HL-60/S4 treated with phorbol 12-myristate 13-acetate at 8.2 ng/mL for 4 days and 3 days (cell line): ENCODE measurements around the gene ACY1.

ENCODE experiments used
- in situ Hi-C: fragments of 300-500 bp; cut with MboI; formaldehyde crosslinking; loops from 2 replicates; pipeline ENCODE4 v1.15.0; 2022; ENCODE audit warnings: low sequenced_read_pairs

The ACY1 gene

GRCh38 chr3:51982838-51983577, at the start of gene ACY1:
ACY1 (plus strand) TSS chr3:51983535; CDS start chr3:51984065, 530 bp downstream.
- in situ Hi-C loops = no loop called here

DNA sequence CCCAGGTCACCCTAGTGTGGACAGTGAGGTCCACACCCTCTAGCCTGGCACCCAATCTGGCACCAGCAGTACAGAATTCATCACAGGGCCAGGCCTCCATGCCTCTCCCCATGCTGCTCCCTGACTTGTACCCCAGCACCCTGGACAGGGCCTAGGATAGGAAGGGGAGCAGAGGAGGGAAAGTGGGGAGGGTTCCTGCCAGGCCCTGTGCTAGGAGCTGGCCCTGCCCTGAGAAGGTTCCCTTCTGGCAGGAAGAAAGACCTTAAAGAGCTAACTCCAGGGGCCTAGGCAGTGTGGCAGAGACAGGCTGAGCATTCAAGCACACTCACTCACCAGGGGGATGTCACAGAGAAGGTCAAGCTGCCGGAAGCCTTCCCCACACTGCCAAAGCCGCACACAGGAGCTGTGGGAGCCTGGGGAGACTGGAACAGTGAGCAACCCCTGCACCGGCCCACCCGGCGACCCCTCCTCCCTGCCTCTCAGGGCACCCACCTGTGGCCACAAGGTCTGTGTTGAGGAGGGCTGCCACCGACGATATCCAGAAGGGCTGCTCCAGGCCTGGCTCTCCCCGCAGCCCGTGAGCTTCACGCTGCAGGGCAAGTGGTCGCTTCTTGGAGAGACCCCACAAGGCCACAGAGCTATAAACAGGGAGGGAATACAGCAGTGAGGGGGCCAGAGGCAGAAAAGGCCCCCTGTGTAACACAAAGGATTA, 49.0 kb upstream of the ACY1 start:
- in situ Hi-C loops = no loop called here

DNA sequence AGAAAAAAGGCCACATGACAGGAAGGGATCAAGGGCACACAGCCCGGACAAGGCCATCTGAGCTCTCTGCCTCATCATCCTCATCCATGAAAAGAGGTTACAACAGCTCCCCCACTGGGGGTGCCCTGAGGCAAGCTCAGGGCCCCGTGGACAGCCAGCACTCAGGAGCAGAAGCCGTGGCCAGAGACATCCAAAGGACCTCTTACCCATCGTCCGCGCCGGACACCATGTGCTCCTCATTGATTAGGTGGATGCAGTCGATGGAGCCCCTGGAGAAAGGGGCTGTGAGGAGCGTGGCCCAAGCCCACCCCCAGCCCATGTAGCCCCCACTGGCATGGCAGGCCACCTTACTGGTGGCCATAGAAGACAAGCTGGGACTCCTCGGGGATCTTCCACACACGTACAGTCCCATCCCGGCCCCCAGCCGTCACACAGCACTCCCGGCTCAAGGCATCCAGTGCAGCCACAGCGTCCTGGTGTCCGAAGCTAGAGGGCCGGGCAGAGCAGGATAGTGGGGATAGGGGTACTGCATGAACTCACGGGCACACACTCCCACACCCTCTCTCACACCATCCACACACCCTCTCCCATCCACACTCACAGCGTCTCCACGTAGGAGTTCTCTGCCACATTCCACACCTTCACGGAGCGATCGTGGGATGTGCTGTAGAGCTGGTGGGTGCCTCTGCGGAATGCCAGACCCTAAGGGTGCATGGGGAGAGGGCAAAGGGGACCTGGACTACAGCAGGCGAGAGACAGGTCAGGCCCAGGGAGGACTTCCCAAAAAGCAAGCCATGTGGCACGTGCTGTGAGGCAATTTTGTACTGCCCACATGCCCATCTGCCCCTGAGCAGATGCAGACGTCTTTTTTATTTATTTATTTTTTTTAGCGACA, 48.1 kb upstream of the ACY1 start:
- in situ Hi-C loops = no loop called here

DNA sequence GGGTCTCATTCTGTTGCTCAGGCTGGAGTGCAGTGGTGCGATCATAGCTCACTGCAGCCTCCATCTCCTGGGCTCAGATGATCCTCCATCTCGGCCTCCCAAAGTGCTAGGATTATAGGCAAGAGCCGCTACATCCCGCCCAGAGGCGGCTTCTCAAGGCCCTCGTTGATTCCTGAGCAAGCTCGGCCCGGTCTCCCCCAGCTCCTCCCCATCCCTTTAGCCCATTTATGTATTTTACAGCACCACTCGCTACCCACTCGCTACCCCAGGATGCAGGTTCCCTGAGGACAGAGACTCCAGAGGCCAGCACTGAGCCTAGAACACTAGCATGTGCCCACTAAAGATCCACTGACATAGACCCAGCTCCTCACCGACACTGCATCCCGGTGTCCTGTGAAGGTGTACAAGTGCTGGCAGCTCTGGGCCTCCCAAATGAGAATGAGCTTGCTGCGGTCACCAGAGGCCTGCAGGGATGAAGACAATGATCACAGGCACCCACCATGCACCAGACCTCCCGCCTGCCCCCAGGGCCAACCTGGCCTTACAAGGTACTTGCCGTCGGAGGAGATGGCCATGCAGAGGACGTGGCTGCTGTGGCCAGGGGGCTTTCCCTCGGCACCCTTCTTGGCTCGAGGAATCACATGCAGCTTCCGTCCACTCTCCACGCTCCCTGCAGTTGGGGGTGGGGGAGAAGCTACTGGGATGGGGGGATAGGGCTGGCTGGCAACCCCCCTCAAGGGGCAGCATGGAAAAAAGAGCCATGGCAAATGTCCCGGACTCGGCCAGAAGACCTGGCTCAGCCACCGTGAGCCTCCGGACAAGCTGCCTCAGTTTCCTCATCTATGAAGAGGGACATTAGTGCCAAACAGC, 47.2 kb upstream of the ACY1 start:
- in situ Hi-C loops = no loop called here

GRCh38 chr3:51937014-51937413, 46.3 kb upstream of the ACY1 start:
- in situ Hi-C loops = no loop called here

GRCh38 chr3:51937611-51938450, 45.5 kb upstream of the ACY1 start:
- in situ Hi-C loops = no loop called here

DNA sequence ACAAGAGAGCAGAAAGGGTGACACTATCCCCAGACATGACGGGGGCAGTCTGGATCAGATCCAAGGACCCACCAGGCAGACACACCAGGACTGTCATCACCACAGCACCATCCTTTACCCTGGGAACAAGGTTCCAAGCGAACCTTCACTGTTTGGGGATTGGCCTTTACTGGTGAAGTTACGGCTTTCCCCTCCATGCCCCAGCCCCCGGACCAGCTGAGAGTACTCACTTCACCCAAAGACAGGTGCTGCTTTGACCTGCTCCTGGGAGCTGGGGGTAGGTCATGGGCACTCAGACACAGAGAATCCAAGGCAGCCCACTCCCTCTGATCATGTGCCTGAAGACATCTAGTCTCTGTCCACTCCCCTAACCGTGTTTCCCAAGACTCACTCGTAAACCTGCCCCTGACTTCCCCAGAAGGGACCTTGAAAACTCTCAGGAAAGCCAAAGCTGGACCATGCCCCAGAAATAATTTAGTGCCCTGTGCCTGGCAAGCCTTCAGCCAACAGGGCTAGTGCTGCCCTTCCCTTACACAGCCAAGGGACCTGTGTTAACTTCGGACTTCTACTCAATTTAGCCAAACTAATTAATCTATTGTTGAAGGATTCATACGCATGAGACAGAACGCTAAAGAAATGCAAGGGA, 44.4 kb upstream of the ACY1 start:
- in situ Hi-C loops = no loop called here

GRCh38 chr3:51940648-51941462, 42.5 kb upstream of the ACY1 start:
- in situ Hi-C loops = no loop called here

GRCh38 chr3:51941463-51941797, 41.9 kb upstream of the ACY1 start:
- in situ Hi-C loops = no loop called here

GRCh38 chr3:51941798-51942602, 41.3 kb upstream of the ACY1 start, which contains the start of the genes PARP3 and RRP9:
PARP3 (plus strand) TSS chr3:51942363; CDS start chr3:51943356, 993 bp downstream.
RRP9 (minus strand) TSS chr3:51941904; CDS start chr3:51941867, 37 bp downstream.
- in situ Hi-C loops = no loop called here

DNA sequence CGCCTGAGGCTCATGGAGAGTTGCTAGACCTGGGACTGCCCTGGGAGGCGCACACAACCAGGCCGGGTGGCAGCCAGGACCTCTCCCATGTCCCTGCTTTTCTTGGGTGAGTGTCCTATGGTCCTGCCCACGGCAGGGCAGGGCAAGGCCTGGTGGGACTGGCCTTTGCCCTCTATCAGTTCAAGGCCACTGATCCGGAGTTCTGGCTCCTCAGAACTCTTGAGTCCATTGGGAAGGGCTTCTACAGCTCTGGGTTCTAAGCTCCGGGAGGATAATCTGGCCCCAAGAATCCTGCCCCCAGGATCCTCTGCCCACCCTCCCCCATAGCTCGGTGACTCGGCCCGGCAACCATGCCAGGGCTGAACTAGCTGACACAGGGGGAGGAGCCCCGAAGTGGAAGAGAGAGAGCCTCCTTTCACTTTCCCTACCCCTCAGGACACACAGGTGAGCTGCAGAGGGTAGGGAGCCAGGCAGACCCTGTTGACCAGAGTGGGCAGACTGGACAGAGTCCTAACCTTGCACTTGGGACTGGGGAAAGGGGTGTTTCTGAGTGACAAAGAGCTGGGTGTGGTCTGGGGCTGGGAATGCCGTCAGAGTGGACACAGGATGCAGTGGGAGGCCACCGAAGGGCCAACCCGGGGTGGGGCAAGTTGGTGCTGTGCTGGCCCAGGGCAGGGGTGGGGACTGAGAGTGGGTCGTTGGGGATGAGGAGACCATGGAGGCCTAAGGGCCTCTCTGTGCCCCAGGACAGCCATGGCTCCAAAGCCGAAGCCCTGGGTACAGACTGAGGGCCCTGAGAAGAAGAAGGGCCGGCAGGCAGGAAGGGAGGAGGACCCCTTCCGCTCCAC, 40.5 kb upstream of the ACY1 start:
- in situ Hi-C loops = no loop called here

- in situ Hi-C loops = no loop called here
Observed at GRCh38 chr3:51943451-51944391, 39.6 kb upstream of the ACY1 start.

DNA sequence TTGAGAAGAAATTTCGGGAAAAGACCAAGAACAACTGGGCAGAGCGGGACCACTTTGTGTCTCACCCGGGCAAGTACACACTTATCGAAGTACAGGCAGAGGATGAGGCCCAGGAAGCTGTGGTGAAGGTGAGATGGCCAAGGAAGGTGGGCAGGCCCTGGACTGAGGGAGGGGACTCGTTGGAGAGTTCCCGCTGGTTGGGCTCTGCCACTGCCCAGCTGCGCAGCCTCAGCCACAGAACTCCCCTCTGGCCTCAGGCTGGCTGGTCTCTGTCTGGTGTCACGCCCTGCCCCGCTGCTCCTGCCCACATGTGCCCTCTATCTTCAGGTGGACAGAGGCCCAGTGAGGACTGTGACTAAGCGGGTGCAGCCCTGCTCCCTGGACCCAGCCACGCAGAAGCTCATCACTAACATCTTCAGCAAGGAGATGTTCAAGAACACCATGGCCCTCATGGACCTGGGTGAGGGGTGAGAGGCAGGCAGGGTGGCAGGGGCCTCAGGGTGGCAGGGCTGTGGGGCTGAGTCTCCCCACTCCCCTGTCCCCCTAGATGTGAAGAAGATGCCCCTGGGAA, 38.8 kb upstream of the ACY1 start:
- in situ Hi-C loops = no loop called here

DNA sequence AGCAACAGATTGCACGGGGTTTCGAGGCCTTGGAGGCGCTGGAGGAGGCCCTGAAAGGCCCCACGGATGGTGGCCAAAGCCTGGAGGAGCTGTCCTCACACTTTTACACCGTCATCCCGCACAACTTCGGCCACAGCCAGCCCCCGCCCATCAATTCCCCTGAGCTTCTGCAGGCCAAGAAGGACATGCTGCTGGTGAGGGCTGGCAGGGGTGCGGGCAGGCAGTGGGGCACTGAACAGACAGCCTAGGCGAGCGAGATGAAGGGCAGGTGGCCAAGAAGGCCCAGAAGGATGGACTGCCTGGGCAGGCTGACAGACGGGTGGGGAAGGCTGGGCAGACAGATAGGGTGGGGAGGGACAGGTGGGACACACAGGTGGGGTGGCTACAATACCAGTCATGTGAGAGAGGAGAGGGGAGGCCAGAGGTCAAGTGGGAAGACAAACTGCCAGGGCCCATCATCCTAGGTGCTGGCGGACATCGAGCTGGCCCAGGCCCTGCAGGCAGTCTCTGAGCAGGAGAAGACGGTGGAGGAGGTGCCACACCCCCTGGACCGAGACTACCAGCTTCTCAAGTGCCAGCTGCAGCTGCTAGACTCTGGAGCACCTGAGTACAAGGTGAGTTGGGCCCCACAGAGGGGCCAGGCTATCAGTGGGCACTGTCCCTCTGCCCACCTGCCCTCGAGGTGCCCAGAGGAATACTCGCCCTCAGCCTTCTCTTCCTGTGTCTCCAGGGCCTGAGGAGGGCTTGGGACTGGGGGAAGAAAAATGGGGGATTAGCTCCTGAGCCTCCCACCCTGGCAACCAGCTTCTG, 38.1 kb upstream of the ACY1 start:
- in situ Hi-C loops = no loop called here
